GM18870 (cell line): ENCODE data around the gene PIK3R2.
A peak's percentile ranks its signal among the peaks of the same experiment; 100 is the strongest.
"Not testable (repeated sequence)": the region's sequence is repeated elsewhere in the genome, so short reads cannot be mapped to it uniquely, and the experiment has no call there.

ENCODE experiments used
- ATAC-seq: cut with Tn5 transposase; IDR thresholded peaks from one replicate; pipeline ENCODE4 v1.9.1; 2021; ENCODE audit warnings: moderate library complexity; ENCODE audit not compliant: unreplicated experiment

Gene PIK3R2

GRCh38 chr19:18150776-18151624 lies 2.0 kb upstream of the PIK3R2 start:
- ATAC-seq, result no peak

- ATAC-seq, result peak; percentile 74
Measured at GRCh38 chr19:18152442-18152816, 534 bp upstream of the PIK3R2 start.

GRCh38 chr19:18153556-18154134 lies 682 bp downstream of the PIK3R2 start:
- ATAC-seq, result no peak

- no peak for ATAC-seq
Measured at GRCh38 chr19:18155095-18156087, 2.4 kb downstream of the PIK3R2 start.

GRCh38 chr19:18156268-18156667 lies 3.3 kb downstream of the PIK3R2 start:
- ATAC-seq, result no peak

- no peak for ATAC-seq
Measured at GRCh38 chr19:18156841-18157464, 4.0 kb downstream of the PIK3R2 start.

GRCh38 chr19:18157465-18158063 lies 4.6 kb downstream of the PIK3R2 start:
- no peak for ATAC-seq

GRCh38 chr19:18158467-18158866 lies 5.5 kb downstream of the PIK3R2 start:
- no peak for ATAC-seq

GRCh38 chr19:18159059-18159616 lies 6.2 kb downstream of the PIK3R2 start:
- ATAC-seq, result not testable (repeated sequence)

- ATAC-seq, result no peak
Measured at GRCh38 chr19:18159810-18160209, 6.8 kb downstream of the PIK3R2 start.

- no peak for ATAC-seq
Measured at GRCh38 chr19:18160493-18160970, 7.6 kb downstream of the PIK3R2 start.

- no peak for ATAC-seq
Measured at GRCh38 chr19:18160971-18161635, 8.1 kb downstream of the PIK3R2 start.

GRCh38 chr19:18161636-18162002 lies 8.7 kb downstream of the PIK3R2 start:
- no peak for ATAC-seq

- ATAC-seq, result no peak
Measured at GRCh38 chr19:18164072-18164471, 11.1 kb downstream of the PIK3R2 start.

- ATAC-seq, result no peak
Measured at GRCh38 chr19:18165794-18166544, 13.0 kb downstream of the PIK3R2 start.

GRCh38 chr19:18167011-18167410 lies 14.0 kb downstream of the PIK3R2 start:
- no peak for ATAC-seq

- no peak for ATAC-seq
Measured at GRCh38 chr19:18167975-18168645, 15.1 kb downstream of the PIK3R2 start.

GRCh38 chr19:18168673-18169381 lies 15.9 kb downstream of the PIK3R2 start:
- ATAC-seq, result no peak
